ENCODE data around the gene CSNK1A1.

DNA sequence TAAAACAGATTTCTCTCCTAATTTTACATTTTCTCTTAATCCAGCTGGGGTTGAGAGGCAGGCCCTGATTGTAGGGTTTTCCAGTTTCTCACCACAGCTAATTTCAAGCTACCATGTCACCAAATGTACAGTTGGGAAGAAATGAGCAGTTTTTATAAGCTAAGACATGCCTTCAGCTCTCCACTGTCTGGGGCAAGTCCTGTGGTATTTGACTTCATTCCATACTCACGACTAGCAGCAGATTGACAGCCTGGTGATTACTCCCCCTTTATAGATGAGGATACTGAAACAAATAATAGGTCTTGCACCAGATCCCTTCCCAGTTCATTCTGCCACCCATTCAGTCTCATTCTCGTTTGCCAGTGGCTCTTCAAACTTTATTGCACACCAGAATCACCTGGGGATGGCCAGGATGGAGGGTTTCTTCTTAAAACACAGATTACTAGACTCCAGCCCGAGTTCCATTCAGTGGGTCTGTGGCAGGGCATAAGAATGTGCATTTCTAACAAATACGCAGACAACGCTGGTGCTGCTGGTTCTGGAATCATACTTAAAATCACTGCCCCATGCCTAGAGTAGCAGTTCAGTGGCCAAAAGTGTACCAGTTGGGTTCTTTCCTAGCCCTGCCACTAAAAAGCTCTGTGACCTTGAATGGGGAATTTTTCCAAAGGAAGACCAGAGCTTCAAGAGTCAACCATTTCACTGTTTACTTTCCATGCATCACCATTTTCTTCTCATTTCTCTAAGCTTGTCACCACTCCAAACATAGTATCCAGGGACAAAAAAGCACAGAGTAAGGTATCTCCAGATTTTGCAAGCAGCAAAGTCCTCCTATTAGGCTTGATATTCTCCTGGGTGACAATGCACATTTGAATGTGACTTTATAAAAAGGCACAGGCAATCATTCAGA is 64.3 kb downstream of the CSNK1A1 start:
- TF ChIP-seq, protein P1, sequence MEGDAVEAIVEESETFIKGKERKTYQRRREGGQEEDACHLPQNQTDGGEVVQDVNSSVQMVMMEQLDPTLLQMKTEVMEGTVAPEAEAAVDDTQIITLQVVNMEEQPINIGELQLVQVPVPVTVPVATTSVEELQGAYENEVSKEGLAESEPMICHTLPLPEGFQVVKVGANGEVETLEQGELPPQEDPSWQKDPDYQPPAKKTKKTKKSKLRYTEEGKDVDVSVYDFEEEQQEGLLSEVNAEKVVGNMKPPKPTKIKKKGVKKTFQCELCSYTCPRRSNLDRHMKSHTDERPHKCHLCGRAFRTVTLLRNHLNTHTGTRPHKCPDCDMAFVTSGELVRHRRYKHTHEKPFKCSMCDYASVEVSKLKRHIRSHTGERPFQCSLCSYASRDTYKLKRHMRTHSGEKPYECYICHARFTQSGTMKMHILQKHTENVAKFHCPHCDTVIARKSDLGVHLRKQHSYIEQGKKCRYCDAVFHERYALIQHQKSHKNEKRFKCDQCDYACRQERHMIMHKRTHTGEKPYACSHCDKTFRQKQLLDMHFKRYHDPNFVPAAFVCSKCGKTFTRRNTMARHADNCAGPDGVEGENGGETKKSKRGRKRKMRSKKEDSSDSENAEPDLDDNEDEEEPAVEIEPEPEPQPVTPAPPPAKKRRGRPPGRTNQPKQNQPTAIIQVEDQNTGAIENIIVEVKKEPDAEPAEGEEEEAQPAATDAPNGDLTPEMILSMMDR (IDR thresholded peaks at IDR 0.05), result no peak
- TF ChIP-seq CHD2 (IDR thresholded peaks at IDR 0.05; ENCODE audit: low read length, partially characterized antibody), result no peak

Data from A549 (cell line).